Measurements from ENCODE around the gene GUSB.
"Not testable (repeated sequence)": the region's sequence is repeated elsewhere in the genome, so short reads cannot be mapped to it uniquely, and the experiment has no call there.

The GUSB gene

DNA sequence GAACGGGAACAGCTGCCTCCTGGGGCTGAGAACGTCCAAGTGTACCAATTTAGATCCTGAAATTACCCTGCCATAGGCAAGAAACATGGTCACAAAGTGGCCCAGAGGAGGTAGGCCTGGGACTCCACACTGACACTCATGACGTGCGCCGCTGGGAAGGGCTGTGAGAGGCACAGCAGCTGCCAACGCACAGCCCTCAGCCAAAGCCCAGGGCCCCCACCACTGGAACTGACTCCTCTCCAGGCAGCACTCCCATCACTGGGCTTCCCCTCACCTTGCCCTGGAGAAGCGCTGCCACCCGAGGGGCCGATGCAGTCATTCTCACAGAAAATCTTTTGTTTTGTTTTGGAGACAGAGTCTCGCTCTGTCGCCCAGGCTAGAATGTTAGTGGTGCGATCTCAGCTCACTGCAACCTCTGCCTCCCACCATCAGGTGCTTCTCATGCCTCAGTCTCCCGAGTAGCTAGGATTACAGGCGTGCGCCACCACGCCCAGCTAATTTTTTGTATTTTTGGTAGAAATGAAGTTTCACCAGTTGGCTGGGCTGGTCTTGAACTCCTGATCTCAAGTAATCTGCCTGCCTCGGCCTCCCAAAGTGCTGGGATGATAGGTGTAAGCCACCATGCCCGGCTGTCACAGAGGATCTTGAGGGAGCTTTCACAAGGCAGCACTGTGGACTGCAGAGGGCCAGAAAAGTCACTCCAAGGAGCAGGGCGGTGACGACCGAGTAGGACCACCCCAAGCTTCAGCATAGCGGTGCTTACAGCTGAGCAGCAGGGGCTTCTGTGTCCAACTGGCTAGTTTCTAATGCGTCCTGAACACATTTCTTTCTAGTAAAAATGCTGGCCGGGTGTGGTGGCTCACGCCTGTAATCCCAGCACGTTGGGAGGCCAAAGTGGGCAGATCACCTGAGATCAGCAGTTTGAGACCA, 13.5 kb downstream of the GUSB start:
- TF ChIP-seq, protein P1, sequence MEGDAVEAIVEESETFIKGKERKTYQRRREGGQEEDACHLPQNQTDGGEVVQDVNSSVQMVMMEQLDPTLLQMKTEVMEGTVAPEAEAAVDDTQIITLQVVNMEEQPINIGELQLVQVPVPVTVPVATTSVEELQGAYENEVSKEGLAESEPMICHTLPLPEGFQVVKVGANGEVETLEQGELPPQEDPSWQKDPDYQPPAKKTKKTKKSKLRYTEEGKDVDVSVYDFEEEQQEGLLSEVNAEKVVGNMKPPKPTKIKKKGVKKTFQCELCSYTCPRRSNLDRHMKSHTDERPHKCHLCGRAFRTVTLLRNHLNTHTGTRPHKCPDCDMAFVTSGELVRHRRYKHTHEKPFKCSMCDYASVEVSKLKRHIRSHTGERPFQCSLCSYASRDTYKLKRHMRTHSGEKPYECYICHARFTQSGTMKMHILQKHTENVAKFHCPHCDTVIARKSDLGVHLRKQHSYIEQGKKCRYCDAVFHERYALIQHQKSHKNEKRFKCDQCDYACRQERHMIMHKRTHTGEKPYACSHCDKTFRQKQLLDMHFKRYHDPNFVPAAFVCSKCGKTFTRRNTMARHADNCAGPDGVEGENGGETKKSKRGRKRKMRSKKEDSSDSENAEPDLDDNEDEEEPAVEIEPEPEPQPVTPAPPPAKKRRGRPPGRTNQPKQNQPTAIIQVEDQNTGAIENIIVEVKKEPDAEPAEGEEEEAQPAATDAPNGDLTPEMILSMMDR (IDR thresholded peaks at IDR 0.05; ENCODE audit: low read depth, low read length): no peak
- no peak for DNase-seq (ENCODE audit: extremely low read depth, low read depth)

DNA sequence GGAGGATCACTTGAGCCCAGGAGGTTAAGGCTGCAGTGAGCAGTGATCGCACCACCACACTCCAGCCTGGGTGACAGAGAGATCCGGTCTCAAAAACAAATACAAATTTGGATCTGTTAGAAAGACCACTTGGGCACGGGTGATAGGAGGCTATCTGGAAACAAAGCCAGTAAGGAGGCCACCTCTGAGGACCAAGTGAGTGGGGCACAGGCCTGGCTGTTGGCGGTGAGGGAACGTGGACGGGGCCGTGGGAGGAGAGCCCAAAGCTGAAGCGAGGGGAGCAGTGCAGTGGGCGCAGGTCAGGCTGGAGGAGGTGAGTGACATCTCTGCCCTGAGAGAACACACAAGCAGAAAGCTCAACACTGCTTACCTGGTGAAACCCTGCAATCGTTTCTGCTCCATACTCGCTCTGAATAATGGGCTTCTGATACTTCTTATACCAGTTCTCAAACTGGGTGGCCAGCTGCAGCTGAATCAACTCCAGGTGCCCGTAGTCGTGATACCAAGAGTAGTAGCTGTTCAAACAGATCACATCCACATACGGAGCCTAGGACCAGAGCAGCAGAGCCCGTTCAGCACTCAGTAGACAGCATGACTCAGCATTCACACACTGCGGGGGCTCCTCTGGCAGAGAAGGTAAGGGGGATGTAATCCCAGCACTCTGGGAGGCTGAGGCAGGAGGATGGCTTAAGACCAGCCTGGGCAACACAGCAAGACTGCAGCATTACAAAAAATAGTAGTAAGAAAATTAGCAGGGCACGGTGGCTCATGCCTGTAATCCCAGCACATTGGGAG, 14.5 kb downstream of the GUSB start:
- TF ChIP-seq, protein P1 (IDR thresholded peaks at IDR 0.05; ENCODE audit: low read depth, low read length): no peak
- no peak for DNase-seq (ENCODE audit: extremely low read depth, low read depth)

DNA sequence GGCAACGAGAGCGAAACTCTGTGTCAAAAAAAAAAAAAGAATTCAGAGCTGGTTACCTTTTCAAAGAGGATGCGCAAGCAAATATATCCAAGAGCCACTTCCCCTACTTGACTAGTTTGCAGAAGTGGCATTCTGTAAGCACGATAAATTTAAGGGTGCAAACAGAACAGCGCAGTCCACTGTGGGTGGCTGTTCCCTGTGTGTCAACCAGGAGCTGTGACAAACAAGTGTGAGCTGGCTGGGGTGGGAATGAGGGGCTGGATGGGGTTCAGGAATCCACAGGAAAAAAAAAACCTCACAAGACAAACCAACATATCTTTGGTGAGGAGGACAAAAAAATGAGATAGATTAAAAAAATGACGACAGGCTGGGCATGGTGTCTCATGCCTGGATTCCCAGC, 15.9 kb downstream of the GUSB start:
- DNase-seq (ENCODE audit: extremely low read depth, low read depth): no peak
- TF ChIP-seq, protein P1 (IDR thresholded peaks at IDR 0.05; ENCODE audit: low read depth, low read length): no peak

DNA sequence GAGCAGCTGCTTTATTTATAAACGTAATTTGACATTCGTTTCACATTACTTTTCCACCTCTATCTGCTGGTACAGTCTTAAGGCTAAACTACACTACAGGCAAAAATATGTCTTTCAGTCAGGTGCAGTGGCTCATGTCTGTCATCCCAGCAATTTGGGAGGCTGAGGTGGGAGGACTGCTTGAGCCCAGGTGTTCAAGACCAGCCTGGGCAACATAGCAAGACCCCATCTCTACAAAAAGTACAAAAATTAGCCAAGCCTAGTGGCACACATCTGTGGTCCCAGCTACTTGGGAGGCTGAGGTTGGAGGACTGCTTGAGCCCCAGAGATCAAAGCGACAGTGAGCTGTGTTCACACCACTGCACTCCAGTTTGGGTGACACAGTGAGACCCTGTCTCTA, 17.3 kb downstream of the GUSB start:
- DNase-seq (ENCODE audit: extremely low read depth, low read depth): not testable (repeated sequence)

DNA sequence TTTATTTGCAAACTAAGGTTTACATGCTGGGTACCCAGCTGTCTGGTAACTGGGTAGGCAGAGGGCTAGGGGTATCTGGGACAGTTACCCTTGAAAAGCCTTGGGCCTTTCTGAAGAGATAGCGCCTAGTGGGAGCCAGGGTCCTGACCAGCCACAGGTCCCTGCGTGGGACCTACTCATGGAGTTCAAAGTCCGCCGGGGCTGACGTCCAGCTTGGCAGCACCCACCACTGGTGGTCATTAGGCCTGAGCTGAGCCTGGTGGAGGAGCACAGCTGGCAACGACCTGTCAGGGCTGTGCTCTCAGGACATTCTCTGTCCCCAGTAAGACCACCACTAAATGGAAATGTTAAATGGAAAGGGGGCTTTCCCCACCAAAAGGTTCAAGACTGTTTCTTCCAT, 20.0 kb downstream of the GUSB start:
- DNase-seq (ENCODE audit: extremely low read depth, low read depth): no peak
- TF ChIP-seq, protein P1 (IDR thresholded peaks at IDR 0.05; ENCODE audit: low read depth, low read length): no peak

DNA sequence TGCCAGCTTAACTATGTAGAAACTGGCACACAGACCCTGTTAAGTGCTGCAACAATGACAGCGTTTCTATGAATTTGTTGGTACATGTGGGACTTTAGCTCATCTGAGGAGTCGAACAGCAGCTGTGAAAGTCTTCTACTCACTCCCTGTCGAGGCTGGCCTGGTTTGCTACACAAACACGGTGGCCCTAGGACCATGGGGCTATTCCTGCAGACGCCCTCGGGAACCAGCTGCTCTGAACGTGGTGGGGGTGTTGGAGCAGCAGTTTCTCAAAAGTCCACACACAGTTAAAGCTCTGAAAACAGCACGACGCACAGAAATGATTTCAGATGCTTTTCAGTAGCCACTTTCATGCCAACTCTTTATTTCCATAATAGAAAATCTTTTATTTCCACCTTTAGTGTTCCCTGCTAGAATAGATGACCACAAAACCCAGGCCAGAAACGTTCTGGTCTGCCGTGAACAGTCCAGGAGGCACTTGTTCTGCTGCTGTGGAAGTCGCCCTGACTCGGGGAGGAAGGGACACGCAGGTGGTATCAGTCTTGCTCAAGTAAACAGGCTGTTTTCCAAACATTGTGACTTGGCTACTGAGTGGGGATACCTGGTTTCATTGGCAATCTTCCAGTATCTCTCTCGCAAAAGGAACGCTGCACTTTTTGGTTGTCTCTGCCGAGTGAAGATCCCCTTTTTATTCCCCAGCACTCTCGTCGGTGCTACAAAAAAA, 21.5 kb downstream of the GUSB start:
- no peak for DNase-seq (ENCODE audit: extremely low read depth, low read depth)
- TF ChIP-seq, protein P1 (IDR thresholded peaks at IDR 0.05; ENCODE audit: low read depth, low read length): no peak

DNA sequence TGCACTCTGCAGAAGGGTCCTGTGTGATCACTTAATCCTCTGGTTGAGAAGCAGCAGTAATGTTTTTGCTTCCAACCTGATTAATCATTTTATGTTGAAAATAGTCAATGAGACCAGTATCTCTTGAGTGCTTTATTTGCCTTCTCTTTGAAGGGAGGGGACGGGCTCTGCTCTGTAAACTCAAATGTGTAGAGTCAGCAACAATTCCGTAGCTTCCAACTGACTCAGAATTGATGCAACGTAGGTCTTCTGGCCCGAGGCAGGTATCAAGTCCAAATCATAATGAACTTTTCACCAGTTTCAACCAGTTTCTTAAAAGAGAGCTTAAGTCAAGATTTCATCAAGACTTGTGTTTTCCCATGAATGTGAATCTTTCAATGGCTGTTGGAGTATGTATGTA, 26.3 kb downstream of the GUSB start:
- TF ChIP-seq, protein P1 (IDR thresholded peaks at IDR 0.05; ENCODE audit: low read depth, low read length): no peak
- no peak for DNase-seq (ENCODE audit: extremely low read depth, low read depth)

All from AG09319 (cell line).